HepG2 (cell line): ENCODE measurements around the gene TOP2B. TPM values are rescaled to one million over a fixed set of nuclear protein-coding genes. Genes with fewer than 3 reads are reported as not detected.

Experiments
- ATAC-seq: fragments of 200-7000 bp; cut with Tn5 transposase; 3 replicates; pipeline ENCODE4 v1.9.1; 2020; ENCODE audit warnings: mild to moderate bottlenecking, moderate library complexity
- BruUV-seq: library from RNA; stranded (reverse); fragments of 400-500 nt; replicated peaks from 2 replicates; lab custom pipeline; 2021; lab: Mats Ljungman, UMichigan
- CTCF ChIA-PET: fragments of 300-600 bp; formaldehyde crosslinking; extraction: SDS; loops from one replicate; lab custom pipeline; 2021; ENCODE audit warnings: low total read pairs, inconsistent platforms, low intra/inter-chr PET ratio; lab: Yijun Ruan, JAX
- POLR2A ChIA-PET: fragments of 350-600 bp; sonication (Branson Sonifier 250); formaldehyde crosslinking; loops from one replicate; lab custom pipeline; 2020; ENCODE audit warnings: antibody characterized with exemption, inconsistent platforms; lab: Yijun Ruan, JAX
- DNase-seq: peaks from one replicate; pipeline ENCODE4 v3.0.0-alpha.2; 2015; ENCODE audit warnings: low spot score
- FAIRE-seq: peaks from 3 replicates; lab custom pipeline; 2011; peaks lifted over from hg19 to GRCh38; lab: Jason Lieb, UNC
- H2AFZ ChIP-seq: one replicate; pipeline ENCODE4 v1.6.1; 2011; ENCODE audit warnings: low read length, inconsistent platforms
- H3K27ac ChIP-seq: fragments of 300-600 bp; 3 replicates; pipeline ENCODE4 v1.8.0; 2011; ENCODE audit warnings: mixed run types, mild to moderate bottlenecking, mixed read lengths, low read length, inconsistent platforms; ENCODE audit not compliant: insufficient read depth; ENCODE audit errors: extremely low read length
- H3K27me3 ChIP-seq, 2 experiments: fragments of 200-600 bp in 1 of 2; 2 replicates in 1 of 2; 3 replicates in 1 of 2; pipeline versions ENCODE4 v1.6.0 to v1.8.0; 2011; ENCODE audit warnings: low read length in 2 of 2, mild to moderate bottlenecking in 2 of 2, moderate library complexity in 2 of 2, inconsistent platforms in 1 of 2; ENCODE audit not compliant: insufficient read depth in 2 of 2, control insufficient read depth in 1 of 2
- H3K36me3 ChIP-seq, 2 experiments: fragments of 200-600 bp in 1 of 2; replicated peaks in 1 of 2; 2 replicates in 1 of 2; 3 replicates in 1 of 2; pipeline versions ENCODE4 v1.5.1 to v1.8.0; 2011; ENCODE audit warnings: low read length in 2 of 2, inconsistent platforms in 1 of 2; ENCODE audit not compliant: insufficient read depth in 2 of 2, control insufficient read depth in 1 of 2
- H3K4me1 ChIP-seq: 2 replicates; pipeline ENCODE4 v1.5.1; 2012; ENCODE audit warnings: low read length, inconsistent platforms; ENCODE audit not compliant: insufficient read depth
- H3K4me2 ChIP-seq: 2 replicates; pipeline ENCODE4 v1.6.0; 2011; ENCODE audit warnings: low read depth, low read length, inconsistent platforms
- H3K4me3 ChIP-seq, 3 experiments: fragments of 200-600 bp in 1 of 3; sonication (generic), shearing (Covaris generic) in 1 of 3; replicated peaks in 1 of 3; 2 replicates each; pipeline ENCODE4 v1.5.1; 2011 to 2016; ENCODE audit warnings: low read length in 3 of 3, inconsistent platforms in 2 of 3, low read depth in 2 of 3, mild to moderate bottlenecking in 2 of 3, control low read depth in 1 of 3, mixed read lengths in 1 of 3; ENCODE audit not compliant: insufficient read depth in 1 of 3
- H3K79me2 ChIP-seq: one replicate; pipeline ENCODE4 v1.6.1; 2011; ENCODE audit warnings: low read length, inconsistent platforms; ENCODE audit not compliant: insufficient read depth
- H3K9ac ChIP-seq: 2 replicates; pipeline ENCODE4 v1.6.0; 2011; ENCODE audit warnings: mild to moderate bottlenecking, low read depth, low read length, inconsistent platforms; ENCODE audit not compliant: insufficient read depth
- H3K9me3 ChIP-seq: 2 replicates; pipeline ENCODE4 v1.5.1; 2012; ENCODE audit warnings: mild to moderate bottlenecking, low read length
- H4K20me1 ChIP-seq: 2 replicates; pipeline ENCODE4 v1.6.0; 2011; ENCODE audit warnings: inconsistent platforms, mild to moderate bottlenecking, low read length, moderate library complexity; ENCODE audit not compliant: insufficient read depth
- TBX3 ChIP-seq: fragments of 450-650 bp; IDR thresholded peaks from 2 replicates; pipeline ENCODE4 v1.6.1; 2017; ENCODE audit warnings: antibody characterized with exemption, mild to moderate bottlenecking, inconsistent platforms, borderline replicate concordance
- XRCC5 ChIP-seq: fragments of 200-400 bp; formaldehyde crosslinking; optimal IDR thresholded peaks from 2 replicates; pipeline ENCODE3; 2017; ENCODE audit warnings: mild to moderate bottlenecking, low read length
- ZNF326 ChIP-seq: sonication (generic); formaldehyde crosslinking; IDR thresholded peaks from 2 replicates; pipeline ENCODE4 v1.4.0; 2020; ENCODE audit warnings: missing genetic modification reagents, borderline replicate concordance
- ZNF619 ChIP-seq: sonication (generic); formaldehyde crosslinking; IDR thresholded peaks from 2 replicates; pipeline ENCODE4 v1.4.0; 2020; ENCODE audit warnings: mild to moderate bottlenecking, missing genetic modification reagents
- WGBS: methylation state at CpG from one replicate; pipeline ENCODE4 v1.1.6; 2017; ENCODE audit warnings: low lambda C conversion rate; 5-methylcytosine and 5-hydroxymethylcytosine counted together
- in situ Hi-C: cut with HindIII; loops from 2 replicates; pipeline ENCODE4 v1.10.0; 2017; ENCODE audit warnings: low pct_unique_long_range_greater_than_20kb; ENCODE audit not compliant: extremely low pct_ligation_motif_present
- intact Hi-C: fragments of 100-400 bp; cut with micrococcal nuclease; formaldehyde crosslinking; loops from one replicate; pipeline ENCODE4 v1.10.0; 2022; ENCODE audit not compliant: unreplicated experiment
- polyA plus RNA-seq, 8 experiments: library from polyadenylated mRNA; depleted of rRNA in 3 of 8; stranded (reverse) in 7 of 8; unstranded in 1 of 8; fragments of >200 nt; fragmentation: Illumina TruSeq in 4 of 8; extraction: Trizol in 4 of 8; gene quantifications; 2 replicates each; pipeline versions ENCODE4 v1.2.1 to v1.2.3, GENCODE V29; 2011 to 2016; ENCODE audit warnings: low read depth in 4 of 8, missing spikeins in 1 of 8, mixed read lengths in 1 of 8; ENCODE audit not compliant: insufficient read depth in 1 of 8
- total RNA-seq, 5 experiments: library from RNA; depleted of rRNA; stranded (reverse); fragments of >200 nt; fragmentation: Illumina TruSeq; extraction: Trizol; gene quantifications; 2 replicates each; pipeline ENCODE4 v1.2.3, GENCODE V29; 2016; ENCODE audit warnings: low read depth in 1 of 5
- TF ChIP-seq, protein P1 (sequence below): sonication (generic); formaldehyde crosslinking; IDR thresholded peaks from 2 replicates; pipeline ENCODE4 v1.4.0; 2020; ENCODE audit warnings: mild to moderate bottlenecking, missing genetic modification reagents
- TF ChIP-seq, protein P2 (sequence below), 2 experiments: fragments of 450-650 bp in 1 of 2; sonication (generic) in 1 of 2; formaldehyde crosslinking; IDR thresholded peaks; 2 replicates each; pipeline versions ENCODE4 v1.5.0 to v1.8.0; 2020 to 2022; ENCODE audit warnings: mild to moderate bottlenecking in 1 of 2, missing genetic modification reagents in 1 of 2
- TF ChIP-seq, protein P3 (sequence below): sonication (generic); formaldehyde crosslinking; IDR thresholded peaks from 2 replicates; pipeline ENCODE4 v1.5.1; 2020; ENCODE audit warnings: mild to moderate bottlenecking, missing genetic modification reagents, borderline replicate concordance

Gene TOP2B
- total and polyA plus RNA-seq, 2 of the 13 experiments (the other 11 are each of a cell fraction or from before 2014, with no cell fraction given), result 27.6 to 88.1 TPM

DNA sequence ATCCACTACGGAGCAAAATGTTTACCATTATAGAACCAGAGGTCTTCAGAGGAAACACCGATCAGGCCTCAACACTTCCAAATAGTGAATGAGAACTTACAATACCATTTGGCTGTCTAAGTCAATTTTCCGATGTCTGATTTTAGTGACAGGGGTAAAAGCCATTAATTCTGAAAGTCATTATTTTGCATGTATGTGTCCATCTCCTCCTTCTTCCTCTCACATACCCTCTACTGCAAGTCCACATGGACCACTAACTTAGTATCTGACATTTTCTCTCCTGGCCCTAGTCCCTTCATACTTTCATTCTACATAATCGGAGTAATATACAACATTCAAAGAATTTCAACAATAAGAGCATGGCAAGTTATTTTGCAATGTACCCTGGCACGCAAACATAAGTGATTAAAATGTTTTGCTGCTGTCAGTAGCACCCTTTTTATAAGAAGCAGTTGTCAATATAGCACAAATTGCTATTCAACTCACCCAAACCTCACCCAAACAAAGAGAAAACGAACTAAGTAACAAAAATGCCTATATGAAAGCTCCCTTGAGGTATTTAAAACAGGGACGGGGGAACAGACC, 1.9 kb downstream of the TOP2B start:
- peak overlapping the region; percentile 93 for H3K27ac ChIP-seq
- 14% methylated on average over 7 of the region's 7 CpGs for WGBS
- H3K4me3 ChIP-seq, result peak overlapping the region; percentile 71 to 93 (median 89)
- FAIRE-seq, result no peak
- intact Hi-C loops, result loop anchor here (10.0 kb wide), 1 partner anchor 62 kb away; no protein-coding TSS in a partner anchor
- no peaks in the 10 kb centered on the region; a peak in 1 of 5 replicates for H3K27me3 ChIP-seq
- no peak overlapping the region for H2AFZ ChIP-seq
- H3K36me3 ChIP-seq, result no peaks in the 10 kb centered on the region; a peak in 1 of 5 replicates
- peaks cover 31% of the 10 kb centered on the region for H4K20me1 ChIP-seq
- H3K4me2 ChIP-seq, result peak overlapping the region; percentile 93
- peak overlapping the region; percentile 87 for H3K9ac ChIP-seq
- H3K79me2 ChIP-seq, result peaks cover 60% of the 10 kb centered on the region
- no peak for ATAC-seq
- no peak for DNase-seq
- TF ChIP-seq ZNF619 (CRISPR knock-in tag), result no peak
- TF ChIP-seq, protein P1, sequence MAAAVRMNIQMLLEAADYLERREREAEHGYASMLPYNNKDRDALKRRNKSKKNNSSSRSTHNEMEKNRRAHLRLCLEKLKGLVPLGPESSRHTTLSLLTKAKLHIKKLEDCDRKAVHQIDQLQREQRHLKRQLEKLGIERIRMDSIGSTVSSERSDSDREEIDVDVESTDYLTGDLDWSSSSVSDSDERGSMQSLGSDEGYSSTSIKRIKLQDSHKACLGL, result no peak
- TF ChIP-seq ZNF326 (CRISPR knock-in tag), result no peak
- TF ChIP-seq XRCC5, result no peak
- TF ChIP-seq TBX3, result no peak
- TF ChIP-seq, all 625 proteins: peak for 0
- CTCF ChIA-PET, result no interaction called here
- in situ Hi-C loops, result loop anchor here (25.0 kb wide), 1 partner anchor 124 kb away; the partner anchor contains the start of genes NGLY1 and OXSM
- no peaks in the 10 kb centered on the region for H3K9me3 ChIP-seq
- POLR2A ChIA-PET, result no interaction called here
- peaks cover 50% of the 10 kb centered on the region for H3K4me1 ChIP-seq
- BruUV-seq, result no TSS peak

DNA sequence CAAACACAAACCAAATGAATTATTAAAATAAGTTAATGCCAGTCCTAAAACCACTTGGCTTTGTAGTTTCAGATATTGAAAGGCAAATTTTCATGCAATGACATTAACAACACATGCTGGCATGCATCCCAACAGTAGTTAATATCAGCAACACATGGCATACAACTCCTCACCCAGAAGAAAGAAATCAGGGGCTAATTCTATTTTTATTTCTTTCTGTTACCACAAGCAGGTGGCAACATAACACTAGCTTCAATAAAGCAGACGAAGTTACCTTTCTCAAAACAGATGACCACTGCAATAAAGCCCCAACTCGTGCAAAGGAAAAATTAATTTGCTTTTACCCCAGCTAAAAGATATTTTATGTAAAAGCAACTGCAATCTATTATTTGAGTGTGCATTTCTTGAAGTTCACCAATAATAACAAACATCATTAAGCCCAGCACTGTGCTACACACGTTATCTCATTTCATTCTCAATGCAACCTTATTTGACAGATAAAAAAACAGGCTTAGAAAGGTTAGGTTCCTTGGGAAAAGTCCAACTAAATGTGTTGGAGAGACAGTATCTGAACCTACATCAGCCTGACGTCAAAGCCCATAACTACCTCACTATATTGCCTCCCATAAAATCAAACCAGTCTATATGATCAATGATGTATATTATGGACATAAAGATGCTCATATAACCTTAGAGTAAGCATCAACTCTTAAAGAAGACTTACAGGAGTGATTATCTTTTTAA, 2.8 kb downstream of the TOP2B start:
- 64% methylated on average over 4 of the region's 4 CpGs for WGBS
- ATAC-seq (no peak), FAIRE-seq (no peak), DNase-seq (no peak)
- ChIA-PET CTCF (no interaction called here), POLR2A (no interaction called here)
- peak overlapping the region; percentile 93 for H3K4me2 ChIP-seq
- H3K27me3 ChIP-seq, result no peaks in the 10 kb centered on the region; a peak in 1 of 5 replicates
- H2AFZ ChIP-seq, result no peak overlapping the region
- H3K36me3 ChIP-seq, result no peaks in the 10 kb centered on the region; a peak in 1 of 5 replicates
- in situ Hi-C loops, result loop anchor here (25.0 kb wide), 1 partner anchor 125 kb away; the partner anchor contains the start of genes NGLY1 and OXSM
- peaks cover 58% of the 10 kb centered on the region for H3K4me1 ChIP-seq
- no peak overlapping the region for H3K27ac ChIP-seq
- no peaks in the 10 kb centered on the region for H3K9me3 ChIP-seq
- BruUV-seq, result no TSS peak
- H3K79me2 ChIP-seq, result peaks cover 67% of the 10 kb centered on the region
- peak overlapping the region in 2 of 3 experiments; percentile 71 to 89; a peak in 4 of 6 replicates for H3K4me3 ChIP-seq
- peaks cover 37% of the 10 kb centered on the region for H4K20me1 ChIP-seq
- H3K9ac ChIP-seq, result peak overlapping the region; percentile 47
- intact Hi-C loops, result loop anchor here (10.0 kb wide), 1 partner anchor 63 kb away; no protein-coding TSS in a partner anchor
- TF ChIP-seq, protein P2, sequence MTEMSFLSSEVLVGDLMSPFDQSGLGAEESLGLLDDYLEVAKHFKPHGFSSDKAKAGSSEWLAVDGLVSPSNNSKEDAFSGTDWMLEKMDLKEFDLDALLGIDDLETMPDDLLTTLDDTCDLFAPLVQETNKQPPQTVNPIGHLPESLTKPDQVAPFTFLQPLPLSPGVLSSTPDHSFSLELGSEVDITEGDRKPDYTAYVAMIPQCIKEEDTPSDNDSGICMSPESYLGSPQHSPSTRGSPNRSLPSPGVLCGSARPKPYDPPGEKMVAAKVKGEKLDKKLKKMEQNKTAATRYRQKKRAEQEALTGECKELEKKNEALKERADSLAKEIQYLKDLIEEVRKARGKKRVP (CRISPR knock-in tag; IDR thresholded peaks at IDR 0.05), result no peak
- TF ChIP-seq, protein P3, sequence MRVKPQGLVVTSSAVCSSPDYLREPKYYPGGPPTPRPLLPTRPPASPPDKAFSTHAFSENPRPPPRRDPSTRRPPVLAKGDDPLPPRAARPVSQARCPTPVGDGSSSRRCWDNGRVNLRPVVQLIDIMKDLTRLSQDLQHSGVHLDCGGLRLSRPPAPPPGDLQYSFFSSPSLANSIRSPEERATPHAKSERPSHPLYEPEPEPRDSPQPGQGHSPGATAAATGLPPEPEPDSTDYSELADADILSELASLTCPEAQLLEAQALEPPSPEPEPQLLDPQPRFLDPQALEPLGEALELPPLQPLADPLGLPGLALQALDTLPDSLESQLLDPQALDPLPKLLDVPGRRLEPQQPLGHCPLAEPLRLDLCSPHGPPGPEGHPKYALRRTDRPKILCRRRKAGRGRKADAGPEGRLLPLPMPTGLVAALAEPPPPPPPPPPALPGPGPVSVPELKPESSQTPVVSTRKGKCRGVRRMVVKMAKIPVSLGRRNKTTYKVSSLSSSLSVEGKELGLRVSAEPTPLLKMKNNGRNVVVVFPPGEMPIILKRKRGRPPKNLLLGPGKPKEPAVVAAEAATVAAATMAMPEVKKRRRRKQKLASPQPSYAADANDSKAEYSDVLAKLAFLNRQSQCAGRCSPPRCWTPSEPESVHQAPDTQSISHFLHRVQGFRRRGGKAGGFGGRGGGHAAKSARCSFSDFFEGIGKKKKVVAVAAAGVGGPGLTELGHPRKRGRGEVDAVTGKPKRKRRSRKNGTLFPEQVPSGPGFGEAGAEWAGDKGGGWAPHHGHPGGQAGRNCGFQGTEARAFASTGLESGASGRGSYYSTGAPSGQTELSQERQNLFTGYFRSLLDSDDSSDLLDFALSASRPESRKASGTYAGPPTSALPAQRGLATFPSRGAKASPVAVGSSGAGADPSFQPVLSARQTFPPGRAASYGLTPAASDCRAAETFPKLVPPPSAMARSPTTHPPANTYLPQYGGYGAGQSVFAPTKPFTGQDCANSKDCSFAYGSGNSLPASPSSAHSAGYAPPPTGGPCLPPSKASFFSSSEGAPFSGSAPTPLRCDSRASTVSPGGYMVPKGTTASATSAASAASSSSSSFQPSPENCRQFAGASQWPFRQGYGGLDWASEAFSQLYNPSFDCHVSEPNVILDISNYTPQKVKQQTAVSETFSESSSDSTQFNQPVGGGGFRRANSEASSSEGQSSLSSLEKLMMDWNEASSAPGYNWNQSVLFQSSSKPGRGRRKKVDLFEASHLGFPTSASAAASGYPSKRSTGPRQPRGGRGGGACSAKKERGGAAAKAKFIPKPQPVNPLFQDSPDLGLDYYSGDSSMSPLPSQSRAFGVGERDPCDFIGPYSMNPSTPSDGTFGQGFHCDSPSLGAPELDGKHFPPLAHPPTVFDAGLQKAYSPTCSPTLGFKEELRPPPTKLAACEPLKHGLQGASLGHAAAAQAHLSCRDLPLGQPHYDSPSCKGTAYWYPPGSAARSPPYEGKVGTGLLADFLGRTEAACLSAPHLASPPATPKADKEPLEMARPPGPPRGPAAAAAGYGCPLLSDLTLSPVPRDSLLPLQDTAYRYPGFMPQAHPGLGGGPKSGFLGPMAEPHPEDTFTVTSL (CRISPR knock-in tag), result no peak
